ENCODE results near the gene CACNA1I. TPM values are rescaled to one million over a fixed set of nuclear protein-coding genes. Genes with fewer than 3 reads are reported as not detected.
A peak's percentile ranks its signal among the peaks of the same experiment; 100 is the strongest.

The CACNA1I gene
- total RNA-seq, 1 donor from 2014 or later = 0.75 TPM

DNA sequence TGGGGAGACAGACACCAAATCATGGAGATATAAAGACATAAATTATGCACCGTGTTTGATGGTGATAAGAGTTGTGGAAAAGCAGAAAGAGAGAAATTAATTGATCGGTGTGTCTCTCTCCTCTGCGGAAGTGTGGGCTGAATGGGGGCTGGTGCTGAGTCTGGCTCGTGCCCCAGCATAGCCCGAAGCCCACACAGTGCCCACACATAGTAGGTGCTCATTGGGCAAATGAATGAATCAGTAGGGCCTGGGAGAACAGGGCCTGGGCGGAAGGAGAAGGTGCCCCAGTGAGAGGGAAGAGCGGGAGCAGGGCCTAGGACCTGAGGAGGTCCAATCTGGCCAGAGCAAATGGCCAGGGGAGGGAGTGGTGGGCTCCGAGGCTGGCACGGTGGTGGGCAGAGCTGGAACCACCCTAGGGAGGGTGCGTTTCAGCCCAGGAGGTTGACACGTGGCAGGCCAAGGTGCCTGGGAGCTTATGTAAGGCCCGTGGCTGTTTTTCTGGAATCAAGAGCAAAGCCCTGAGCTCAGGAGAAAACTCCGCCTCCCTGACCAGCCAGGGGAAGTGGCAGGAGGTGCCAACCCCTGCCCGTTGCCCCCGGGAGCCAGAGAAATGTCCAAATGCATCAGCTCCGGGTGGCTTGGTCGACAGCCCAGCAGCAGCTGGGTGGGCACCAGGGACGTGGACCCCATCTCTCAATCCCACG lies 2.1 kb upstream of the CACNA1I start:
- DNase-seq (ENCODE audit: low spot score) = no peak

DNA sequence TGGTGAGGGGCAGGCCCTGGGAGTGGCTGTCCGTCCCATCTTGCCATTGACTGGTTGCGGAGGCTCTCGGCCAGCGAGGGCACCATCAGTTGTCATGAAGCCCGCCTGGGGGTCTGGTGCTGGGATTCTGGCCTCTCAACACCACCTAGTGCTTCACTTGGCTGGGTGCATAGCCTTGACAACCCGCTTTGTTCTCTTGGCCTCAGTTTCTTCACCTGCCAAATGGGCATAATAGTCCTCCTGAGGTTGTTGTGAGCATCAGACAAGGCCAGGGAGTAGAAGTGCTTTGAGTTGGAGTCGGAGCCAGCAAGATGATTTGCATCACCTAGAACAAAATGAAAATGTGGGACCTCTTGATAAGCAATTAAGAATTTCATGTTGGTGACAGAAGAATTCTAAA lies 1.5 kb upstream of the CACNA1I start:
- DNase-seq (ENCODE audit: low spot score) = no peak

DNA sequence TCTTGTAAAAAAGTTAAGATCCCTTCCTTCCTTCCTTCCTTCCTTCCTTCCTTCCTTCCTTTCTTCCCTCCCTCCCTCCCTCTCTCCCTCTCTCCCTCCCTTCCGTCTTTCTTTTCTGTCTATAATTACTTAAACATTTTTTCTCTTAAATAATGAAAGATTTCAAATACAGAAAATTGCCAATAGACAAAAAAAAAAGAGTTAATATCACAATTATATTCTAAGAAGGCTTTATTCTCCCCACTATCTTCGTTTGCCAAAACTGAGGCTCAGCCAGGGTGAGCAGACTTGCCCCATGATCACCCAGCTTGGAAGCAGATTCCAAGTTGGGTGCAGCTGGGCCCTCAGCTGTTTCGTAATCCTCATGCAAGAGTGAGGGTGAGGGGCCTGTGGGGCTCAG lies 327 bp upstream of the CACNA1I start:
- no peak for DNase-seq (ENCODE audit: low spot score)

DNA sequence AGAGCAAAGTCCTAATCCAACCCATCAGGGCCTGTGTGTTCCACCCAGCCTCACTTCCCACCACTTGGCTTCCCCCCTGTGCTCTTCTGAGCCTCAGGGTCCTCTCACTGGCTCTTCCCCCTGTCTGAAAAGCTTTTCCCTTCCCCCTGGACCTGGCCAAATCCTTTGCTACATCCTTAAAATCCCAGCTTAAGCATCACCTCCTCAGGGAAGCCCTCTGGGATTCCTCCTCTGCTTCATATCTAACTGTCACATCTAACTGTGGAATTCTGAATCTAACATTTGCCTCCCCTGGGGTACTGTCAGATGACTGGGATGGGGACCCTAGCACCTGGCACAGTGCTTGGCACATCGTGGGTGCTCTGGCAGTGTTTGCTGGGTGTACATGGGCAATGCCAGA lies 985 bp downstream of the CACNA1I start:
- no peak for DNase-seq (ENCODE audit: low spot score)

DNA sequence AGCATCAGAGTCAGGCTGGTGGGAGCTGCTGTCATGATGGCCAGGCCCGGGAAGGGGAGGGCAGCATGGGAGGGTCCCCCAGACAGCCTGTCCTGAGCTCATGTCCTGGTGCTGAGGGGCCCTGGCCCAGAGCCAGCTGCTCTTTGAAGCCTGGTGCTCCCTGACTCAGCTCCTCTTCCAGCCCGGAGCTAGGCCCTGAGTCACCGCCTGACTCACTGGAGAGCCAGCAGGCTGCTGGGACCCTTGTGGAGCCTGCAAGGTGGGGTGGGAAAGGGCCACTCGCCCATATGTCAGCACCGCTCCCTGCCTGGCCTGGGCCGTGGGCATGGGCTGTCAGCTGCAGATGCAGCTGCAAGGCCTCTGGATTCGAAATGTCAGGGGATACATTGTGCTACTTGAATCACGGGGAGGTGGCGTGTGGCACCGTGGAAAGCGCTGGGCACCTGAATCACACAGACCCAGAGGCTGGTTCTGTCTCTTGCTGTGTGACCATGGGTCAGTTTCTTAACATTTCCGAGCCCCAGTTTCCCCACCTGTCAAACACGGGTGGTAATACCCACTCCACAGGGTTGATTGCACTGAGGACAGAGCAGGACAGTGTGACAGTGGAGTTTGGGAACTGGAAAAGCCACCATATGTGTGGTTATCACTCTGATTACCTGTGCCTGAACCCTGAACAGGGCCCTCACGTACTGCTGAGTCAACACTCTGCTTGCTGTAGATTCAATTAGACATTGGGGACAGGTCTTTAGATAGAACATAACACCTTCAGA lies 4.4 kb downstream of the CACNA1I start:
- DNase-seq (ENCODE audit: low spot score) = no peak

DNA sequence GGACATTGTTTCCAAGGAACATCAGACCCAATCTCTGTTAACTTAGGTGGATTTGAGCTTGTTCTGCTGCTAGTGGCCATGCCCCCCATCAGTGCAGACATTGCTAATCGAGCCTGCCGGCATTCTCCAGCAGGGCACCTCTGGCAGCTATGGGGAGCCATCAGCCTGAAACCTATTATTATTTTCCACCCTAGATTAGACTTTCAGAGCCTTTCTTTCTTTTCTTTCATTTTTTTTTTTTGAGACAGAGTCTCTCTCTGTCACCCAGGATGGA lies 4.9 kb downstream of the CACNA1I start:
- DNase-seq (ENCODE audit: low spot score) = no peak

DNA sequence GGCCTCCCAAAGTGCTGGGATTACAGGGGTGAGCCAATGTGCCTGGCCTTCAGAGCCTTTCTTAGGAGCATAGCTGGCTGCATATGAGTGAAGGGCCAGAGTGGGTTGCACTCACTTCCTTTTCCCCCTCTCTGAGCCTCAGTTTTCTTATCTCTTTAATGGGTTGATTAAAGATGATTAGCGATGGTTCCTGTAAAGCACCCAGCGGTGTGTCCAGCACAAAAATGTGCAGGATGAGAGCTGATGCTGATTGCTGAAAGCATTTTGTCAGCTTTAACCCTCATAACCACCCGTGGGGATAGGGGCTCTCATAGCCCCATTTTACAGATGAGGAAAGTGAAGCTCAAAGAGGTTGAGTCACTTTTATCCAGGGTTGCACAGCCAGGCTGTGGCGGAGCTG lies 5.5 kb downstream of the CACNA1I start:
- no peak for DNase-seq (ENCODE audit: low spot score)

DNA sequence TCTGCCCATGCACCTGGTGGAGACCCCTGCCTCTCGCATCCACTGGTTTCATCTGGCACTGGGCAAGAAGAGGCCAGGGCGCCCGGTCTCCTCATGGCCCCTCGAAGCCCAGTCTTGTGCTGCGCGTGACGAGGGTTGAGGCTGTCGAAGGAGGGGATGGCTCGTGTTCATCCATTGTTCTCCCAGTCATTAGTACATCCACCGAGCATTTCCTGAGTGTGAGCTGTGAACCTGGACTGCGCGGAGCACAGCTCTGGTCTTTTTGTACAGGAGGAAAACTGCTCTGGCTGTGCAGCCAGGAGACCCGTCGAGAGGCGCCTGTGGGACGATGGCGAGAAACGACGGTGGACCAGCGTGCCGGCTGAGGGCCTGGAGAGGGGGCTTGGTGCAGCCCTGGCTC lies 6.8 kb downstream of the CACNA1I start:
- no peak for DNase-seq (ENCODE audit: low spot score)

DNA sequence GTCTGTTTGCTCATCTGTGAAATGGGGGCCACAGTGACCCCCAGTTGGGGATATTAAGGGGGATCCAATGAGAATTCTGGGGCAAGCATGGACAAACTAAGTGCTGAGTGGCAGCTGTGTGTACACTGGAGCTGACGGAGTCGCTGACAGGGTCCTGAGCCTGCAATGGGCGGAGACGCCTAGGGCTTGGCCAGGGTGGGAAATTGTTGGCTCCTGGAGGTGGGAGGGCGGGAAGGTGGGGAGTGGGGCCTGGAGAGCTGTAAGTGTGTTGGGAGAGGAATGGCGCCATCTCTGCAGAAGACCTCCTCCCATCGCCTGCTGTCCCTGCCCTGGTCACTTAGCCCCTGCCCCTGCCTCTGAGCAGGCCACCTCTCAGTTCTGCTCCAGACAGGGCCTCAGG lies 7.3 kb downstream of the CACNA1I start:
- DNase-seq (ENCODE audit: low spot score) = no peak

DNA sequence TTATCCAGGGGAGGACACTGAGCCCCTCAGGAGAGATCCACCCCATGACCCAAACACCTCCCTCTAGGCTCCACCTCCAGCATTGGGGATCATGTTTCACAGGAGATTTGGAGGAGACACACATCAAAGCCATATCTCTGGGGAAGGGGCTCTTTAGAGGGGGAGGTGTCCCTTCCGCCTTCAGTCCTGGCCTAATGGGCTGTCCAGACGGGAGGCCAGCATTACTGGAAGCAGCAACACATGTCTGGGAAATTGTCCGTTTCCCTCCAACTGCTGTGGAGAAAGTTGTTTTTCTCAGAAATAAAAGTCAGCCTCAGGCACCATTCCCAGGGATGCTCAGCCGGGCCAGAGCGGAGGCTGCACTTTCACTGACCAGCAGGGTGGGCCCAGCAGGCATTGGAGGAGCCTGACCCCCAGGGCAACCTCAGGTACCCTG lies 9.5 kb downstream of the CACNA1I start:
- no peak for DNase-seq (ENCODE audit: low spot score)

DNA sequence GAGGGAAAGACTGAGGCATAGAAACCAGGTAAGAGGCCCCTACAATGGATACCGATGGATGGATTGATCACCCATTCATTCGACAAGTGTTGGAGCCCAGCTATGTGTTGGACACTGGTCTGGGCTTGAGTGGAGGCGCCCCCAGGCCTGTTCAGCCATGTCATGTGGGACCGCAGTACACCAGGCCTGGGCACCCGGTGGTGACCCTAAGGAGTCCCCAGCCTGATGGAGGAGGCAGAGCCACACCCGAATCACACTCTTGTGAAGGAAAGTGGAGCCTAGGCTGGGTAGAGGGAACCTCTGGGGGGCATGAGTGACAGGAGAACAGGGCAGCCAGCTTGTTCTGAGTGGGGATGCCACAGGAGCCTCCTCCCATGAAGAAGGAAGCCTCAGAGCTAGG lies 10.2 kb downstream of the CACNA1I start:
- no peak for DNase-seq (ENCODE audit: low spot score)

DNA sequence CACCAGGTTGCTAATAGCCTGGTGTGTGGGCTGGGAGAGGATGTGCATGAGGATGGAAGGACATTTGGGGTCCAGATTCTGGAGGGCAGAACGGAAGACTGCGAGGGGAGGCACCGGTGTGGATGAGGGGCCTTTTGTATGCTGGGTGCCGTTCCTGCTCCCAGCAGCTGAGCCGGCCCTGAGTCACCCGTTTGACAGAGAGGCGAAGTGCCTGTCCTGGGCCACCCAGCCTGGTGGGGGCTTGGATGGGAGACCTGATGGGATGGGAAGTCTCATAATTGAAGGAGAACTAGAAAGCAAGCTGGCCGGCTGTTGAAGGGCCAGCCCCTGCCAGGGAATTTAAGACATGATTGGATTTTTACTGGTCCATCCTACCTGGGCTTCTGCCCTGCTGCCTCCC lies 10.8 kb downstream of the CACNA1I start:
- no peak for DNase-seq (ENCODE audit: low spot score)

DNA sequence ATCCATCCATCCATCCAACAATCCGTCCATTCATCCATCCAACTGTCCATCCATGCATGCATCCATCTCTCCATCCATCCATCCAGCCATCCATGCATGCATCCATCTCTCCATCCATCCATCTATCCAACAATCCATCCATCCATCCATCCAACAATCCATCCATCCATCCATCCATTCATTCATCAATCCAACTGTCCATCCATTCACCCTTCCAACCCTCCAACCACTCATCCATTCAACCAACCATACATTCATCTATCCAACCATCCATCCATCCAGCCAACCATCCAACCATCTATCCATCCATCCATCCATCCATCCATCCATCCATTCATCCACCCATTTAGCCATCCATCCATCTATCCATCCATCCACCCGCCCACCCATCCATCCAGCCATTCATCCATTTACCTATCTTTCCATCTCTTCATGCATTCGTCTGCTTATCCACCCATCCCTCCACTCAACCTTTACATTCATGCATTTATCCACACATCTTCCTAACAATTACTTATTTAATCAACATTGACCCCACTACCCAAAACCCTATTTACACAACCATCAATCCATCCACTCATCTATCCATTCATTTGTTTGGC lies 12.6 kb downstream of the CACNA1I start:
- no peak for DNase-seq (ENCODE audit: low spot score)

DNA sequence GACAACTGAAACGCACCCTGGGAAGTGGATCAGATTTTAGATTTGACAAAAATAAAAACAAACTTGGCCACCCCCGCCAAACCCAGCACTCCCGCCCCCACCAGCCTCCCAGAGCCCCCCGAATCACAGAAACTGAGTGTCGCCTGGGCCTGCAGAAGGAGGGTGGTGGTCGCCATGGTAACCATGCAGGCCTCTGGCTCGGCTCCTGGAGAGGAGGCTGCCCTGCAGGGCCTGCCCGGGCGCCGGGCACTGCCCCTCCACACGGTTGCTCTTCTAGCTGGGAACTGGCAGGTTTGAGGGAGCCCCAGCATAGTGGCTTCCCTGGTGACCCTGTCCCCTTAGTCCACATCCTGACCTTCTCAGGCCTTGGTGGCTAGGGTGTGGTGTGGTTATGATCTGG lies 19.3 kb downstream of the CACNA1I start:
- DNase-seq (ENCODE audit: low spot score) = no peak

DNA sequence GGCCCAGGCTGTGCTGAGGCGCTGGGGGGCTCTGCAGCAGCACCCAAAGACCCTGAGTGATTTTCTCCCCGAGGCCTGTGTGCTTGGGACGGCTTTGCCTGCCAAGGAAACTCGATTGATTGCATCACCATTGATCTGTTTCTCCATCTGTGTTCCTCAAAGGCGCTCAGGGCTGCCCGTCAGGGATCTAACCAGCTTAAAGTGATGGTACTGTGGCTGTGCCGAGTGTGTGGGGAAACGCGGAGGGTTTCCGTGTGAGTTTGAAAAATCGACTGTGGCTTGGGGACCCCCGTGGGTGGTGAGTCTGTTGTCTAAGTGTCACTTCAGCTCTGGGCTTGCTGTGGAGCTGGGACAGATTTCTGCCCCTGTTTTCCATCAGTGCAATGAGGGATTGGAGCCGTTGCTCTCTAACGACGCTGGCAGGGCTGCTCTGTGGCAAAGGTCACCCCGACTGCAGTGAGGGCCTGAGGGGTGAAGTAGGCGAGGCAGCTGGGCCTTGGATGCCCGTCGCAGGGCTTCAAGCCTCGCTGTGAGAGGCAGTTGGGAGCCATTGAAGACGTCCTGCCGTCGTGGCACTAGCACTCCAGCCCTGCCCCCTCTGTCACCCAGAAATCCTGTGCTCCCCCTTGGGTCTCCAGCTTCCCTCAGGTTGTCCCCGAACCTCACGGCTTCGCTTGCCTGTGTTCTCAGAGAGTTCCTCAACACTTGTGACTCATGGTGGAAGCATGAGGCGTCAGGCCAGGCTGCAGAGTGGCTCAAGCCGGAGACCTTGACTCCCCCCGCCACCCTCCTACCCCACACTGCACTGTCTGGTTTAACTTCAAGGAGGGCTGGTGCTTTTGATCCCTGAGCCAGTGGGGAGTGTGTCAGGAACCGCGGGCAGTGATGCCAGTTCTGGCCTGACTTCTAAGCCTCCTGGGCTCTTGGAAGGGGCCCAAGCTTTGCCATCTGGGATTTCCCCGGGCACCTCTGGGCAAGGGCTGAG lies 21.8 kb downstream of the CACNA1I start:
- peak; percentile 60 for DNase-seq (ENCODE audit: low spot score)

DNA sequence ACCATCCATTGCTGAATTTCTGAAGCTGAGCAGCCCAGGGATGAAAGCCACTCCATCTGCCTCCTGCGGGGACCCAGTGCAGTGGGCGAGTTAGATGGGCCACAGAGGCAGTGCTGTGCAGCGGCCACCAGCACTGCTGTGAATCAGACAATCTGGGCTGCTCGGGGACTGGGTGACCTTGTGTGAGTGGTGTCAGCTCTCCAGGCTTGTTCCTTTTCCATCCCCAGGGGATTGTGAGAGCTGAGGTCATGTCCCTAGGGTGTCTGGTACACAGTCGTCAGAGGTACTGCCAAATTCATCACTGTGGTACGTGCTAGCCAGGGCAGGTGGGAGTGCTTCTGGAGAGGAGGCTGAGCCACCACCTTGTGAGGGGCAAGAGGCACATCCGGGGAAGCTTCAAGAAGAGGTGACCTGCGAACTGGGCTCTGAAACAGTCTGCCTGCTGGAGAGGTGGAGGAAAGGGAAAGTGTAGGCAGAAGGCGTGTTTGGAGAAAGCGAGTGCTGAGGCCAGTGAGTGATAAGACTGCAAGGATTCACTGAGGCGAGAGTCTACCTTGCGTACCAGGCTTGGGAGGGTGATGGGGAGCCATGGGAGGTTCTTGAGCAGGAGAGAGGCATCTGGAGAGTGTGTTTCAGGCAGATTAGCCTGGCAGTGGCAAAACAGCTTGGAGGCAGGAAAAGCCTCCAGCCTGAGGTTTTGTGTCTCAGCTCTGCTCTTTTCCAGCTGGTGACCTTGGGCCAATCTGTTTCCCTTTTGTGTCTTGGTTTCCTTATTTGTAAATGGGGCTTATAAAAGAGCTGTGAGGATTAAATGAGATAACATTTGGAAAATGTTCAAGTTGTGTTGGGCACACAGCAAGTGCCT lies 22.7 kb downstream of the CACNA1I start:
- DNase-seq (ENCODE audit: low spot score) = no peak

DNA sequence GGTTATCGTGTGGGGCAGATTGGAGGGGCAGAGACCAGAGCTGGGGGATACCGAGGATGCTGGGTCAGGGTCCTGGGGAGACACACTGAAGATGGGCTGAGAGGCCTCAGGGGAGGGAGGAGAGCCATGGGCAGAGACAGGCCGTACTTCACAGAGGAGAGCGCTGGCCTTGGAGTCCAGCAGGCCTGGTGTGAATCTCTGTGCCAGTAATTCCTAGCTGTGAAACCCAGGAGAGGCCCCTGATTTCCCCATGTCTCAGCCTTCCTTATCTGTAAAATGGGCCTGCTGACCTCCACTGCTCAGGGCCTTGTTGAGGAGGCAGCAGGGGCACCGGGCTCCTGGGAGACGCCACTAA lies 23.4 kb downstream of the CACNA1I start:
- DNase-seq (ENCODE audit: low spot score) = no peak

DNA sequence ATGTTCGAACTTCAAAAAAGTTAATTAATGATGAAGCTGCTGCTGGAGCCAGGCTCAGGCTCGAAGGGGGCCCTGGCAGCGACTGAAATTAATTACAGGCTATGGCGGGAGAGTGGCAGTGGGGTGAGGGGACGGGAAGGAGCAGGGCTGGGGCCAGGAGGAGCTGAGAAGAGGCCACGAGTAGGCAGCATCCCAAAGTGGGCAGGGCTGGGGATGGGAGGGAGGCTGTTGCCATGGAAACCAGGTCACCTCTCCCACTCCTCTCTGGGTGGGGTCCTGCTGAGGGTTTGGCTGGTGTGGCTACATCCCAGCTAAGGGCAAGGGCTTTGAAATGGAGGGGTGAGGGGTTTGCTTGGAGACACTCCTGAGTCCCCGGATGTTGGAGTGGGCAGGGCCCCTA lies 23.9 kb downstream of the CACNA1I start:
- DNase-seq (ENCODE audit: low spot score) = no peak

DNA sequence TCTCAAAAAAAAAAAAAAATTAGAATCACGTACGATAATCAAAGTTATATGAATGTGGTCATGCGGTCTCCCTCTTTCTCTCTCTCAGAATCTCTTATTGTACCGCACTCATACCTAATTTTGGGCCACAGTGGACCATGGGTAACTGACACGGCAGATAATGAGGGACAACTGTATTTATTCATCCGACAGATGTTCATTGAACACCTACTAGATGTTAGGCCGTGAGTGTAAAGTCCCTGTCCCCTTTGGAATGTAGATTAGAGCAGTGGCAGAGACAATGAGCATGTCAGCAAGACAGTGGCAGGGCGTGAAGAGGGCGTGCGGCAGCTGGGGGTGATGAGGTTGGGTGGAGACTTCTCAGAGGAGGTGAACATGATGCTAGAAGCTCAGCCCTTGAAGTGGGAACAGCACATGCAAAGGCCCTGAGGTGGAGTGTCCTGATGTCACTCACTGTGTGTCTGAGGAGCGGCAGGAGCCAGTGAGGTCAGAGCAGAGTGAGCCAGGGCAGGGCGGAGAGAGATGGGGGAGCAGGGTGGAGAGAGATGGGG lies 25.1 kb downstream of the CACNA1I start:
- DNase-seq (ENCODE audit: low spot score) = no peak

DNA sequence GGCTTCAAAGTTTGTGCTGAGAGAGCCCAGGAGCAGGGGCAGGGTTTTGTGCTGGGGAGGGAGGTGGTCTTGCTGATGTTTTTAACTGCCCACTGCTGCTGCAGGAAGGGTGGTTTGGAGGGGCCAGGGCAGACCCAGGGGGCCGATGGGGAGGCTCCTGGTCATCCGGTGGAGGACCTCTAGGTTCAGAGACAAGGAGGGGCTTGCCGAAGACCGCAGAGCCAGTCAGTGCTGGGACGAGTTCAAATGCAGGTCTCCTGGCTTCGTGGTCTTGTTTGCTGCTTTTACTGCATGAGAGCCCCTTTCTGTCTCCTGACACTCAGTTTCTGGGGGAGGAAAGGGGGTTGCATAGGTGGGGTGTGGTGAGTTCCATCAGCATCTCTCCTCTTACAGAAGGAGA lies 26.0 kb downstream of the CACNA1I start:
- DNase-seq (ENCODE audit: low spot score) = no peak
